SK-N-SH treated with all-trans-retinoic acid at 6 μM for 48 hours (cell line): ENCODE data around the gene SF3A1.

Experiments used
- ATAC-seq: fragments of 200-7000 bp; cut with Tn5 transposase; 3 replicates; pipeline ENCODE4 v1.9.1; 2020; ENCODE audit warnings: mild to moderate bottlenecking, moderate library complexity
- ARNTL ChIP-seq: fragments of 450-650 bp; formaldehyde crosslinking; IDR thresholded peaks from 2 replicates; pipeline ENCODE4 v1.5.0; 2020; ENCODE audit warnings: low read depth, mild to moderate bottlenecking, moderate library complexity, borderline replicate concordance
- BACH2 ChIP-seq: fragments of 250-450 bp; sonication (Bioruptor Pico); IDR thresholded peaks from 2 replicates; pipeline ENCODE4 v1.9.0; 2021; ENCODE audit warnings: mild to moderate bottlenecking, borderline replicate concordance
- CSRNP3 ChIP-seq: fragments of 250-450 bp; sonication (Bioruptor Pico); IDR thresholded peaks from 2 replicates; pipeline ENCODE4 v1.5.1; 2021; ENCODE audit warnings: mild to moderate bottlenecking, moderate library complexity
- ESRRG ChIP-seq: fragments of 250-450 bp; sonication (Bioruptor Pico); IDR thresholded peaks from 2 replicates; pipeline ENCODE4 v1.6.1; 2021; ENCODE audit warnings: mild to moderate bottlenecking
- GLIS3 ChIP-seq: fragments of 250-450 bp; sonication (Bioruptor Pico); IDR thresholded peaks from 2 replicates; pipeline ENCODE4 v1.5.0; 2020; ENCODE audit warnings: mild to moderate bottlenecking, moderate library complexity
- ISL1 ChIP-seq: fragments of 250-450 bp; sonication (Bioruptor Pico); IDR thresholded peaks from 2 replicates; pipeline ENCODE4 v2.1.2; 2022; ENCODE audit warnings: mild to moderate bottlenecking, moderate library complexity
- OSR1 ChIP-seq: fragments of 250-450 bp; sonication (Bioruptor Pico); IDR thresholded peaks from 2 replicates; pipeline ENCODE4 v1.8.0; 2022; ENCODE audit warnings: moderate library complexity, mild to moderate bottlenecking, inconsistent platforms
- POU6F1 ChIP-seq: fragments of 250-450 bp; sonication (Bioruptor Pico); IDR thresholded peaks from 2 replicates; pipeline ENCODE4 v1.8.0; 2021; ENCODE audit warnings: low read depth, mild to moderate bottlenecking, moderate library complexity, borderline replicate concordance
- PPARA ChIP-seq: fragments of 250-450 bp; sonication (Bioruptor Pico); IDR thresholded peaks from 2 replicates; pipeline ENCODE4 v1.5.0; 2020; ENCODE audit warnings: mild to moderate bottlenecking, borderline replicate concordance
- RARB ChIP-seq: fragments of 250-450 bp; sonication (Bioruptor Pico); IDR thresholded peaks from 2 replicates; pipeline ENCODE4 v1.8.0; 2021; ENCODE audit warnings: mild to moderate bottlenecking, moderate library complexity
- SNAI2 ChIP-seq: fragments of 250-450 bp; sonication (Bioruptor Pico); IDR thresholded peaks from 2 replicates; pipeline ENCODE4 v1.5.0; 2020; ENCODE audit warnings: mild to moderate bottlenecking, moderate library complexity
- TCF4 ChIP-seq: fragments of 250-450 bp; sonication (Bioruptor Pico); IDR thresholded peaks from 2 replicates; pipeline ENCODE4 v1.8.0; 2021; ENCODE audit warnings: mild to moderate bottlenecking, moderate library complexity, borderline replicate concordance
- TOX ChIP-seq: fragments of 250-450 bp; sonication (Bioruptor Pico); IDR thresholded peaks from 2 replicates; pipeline ENCODE4 v1.8.0; 2021; ENCODE audit warnings: mild to moderate bottlenecking, moderate library complexity, borderline replicate concordance
- TSHZ2 ChIP-seq: fragments of 250-450 bp; sonication (Bioruptor Pico); IDR thresholded peaks from 2 replicates; pipeline ENCODE4 v1.5.0; 2020; ENCODE audit warnings: mild to moderate bottlenecking, moderate library complexity
- ZC3H10 ChIP-seq: fragments of 250-450 bp; sonication (Bioruptor Pico); IDR thresholded peaks from 2 replicates; pipeline ENCODE4 v1.5.1; 2021; ENCODE audit warnings: mild to moderate bottlenecking, moderate library complexity
- ZFP3 ChIP-seq: fragments of 250-450 bp; sonication (Bioruptor Pico); IDR thresholded peaks from 2 replicates; pipeline ENCODE4 v1.5.0; 2020; ENCODE audit warnings: mild to moderate bottlenecking, moderate library complexity
- ZNF565 ChIP-seq: fragments of 450-650 bp; formaldehyde crosslinking; conservative IDR thresholded peaks from 2 replicates; pipeline ENCODE4 v1.5.0; 2020; ENCODE audit warnings: low read depth, mild to moderate bottlenecking, moderate library complexity
- ZNF70 ChIP-seq: fragments of 450-650 bp; formaldehyde crosslinking; IDR thresholded peaks from 2 replicates; pipeline ENCODE4 v1.5.0; 2020; ENCODE audit warnings: mild to moderate bottlenecking, moderate library complexity
- ZNF8 ChIP-seq: fragments of 450-650 bp; formaldehyde crosslinking; IDR thresholded peaks from 2 replicates; pipeline ENCODE4 v1.5.0; 2020; ENCODE audit warnings: mild to moderate bottlenecking, moderate library complexity
- TF ChIP-seq, protein P1 (sequence below): fragments of 250-450 bp; sonication (Bioruptor Pico); IDR thresholded peaks from 2 replicates; pipeline ENCODE4 v1.8.0; 2020; ENCODE audit warnings: mild to moderate bottlenecking, moderate library complexity, borderline replicate concordance
- TF ChIP-seq, protein P2 (sequence below): fragments of 250-450 bp; sonication (Bioruptor Pico); IDR thresholded peaks from 2 replicates; pipeline ENCODE4 v1.5.1; 2020; ENCODE audit warnings: low read depth, mild to moderate bottlenecking, moderate library complexity

Gene SF3A1

DNA sequence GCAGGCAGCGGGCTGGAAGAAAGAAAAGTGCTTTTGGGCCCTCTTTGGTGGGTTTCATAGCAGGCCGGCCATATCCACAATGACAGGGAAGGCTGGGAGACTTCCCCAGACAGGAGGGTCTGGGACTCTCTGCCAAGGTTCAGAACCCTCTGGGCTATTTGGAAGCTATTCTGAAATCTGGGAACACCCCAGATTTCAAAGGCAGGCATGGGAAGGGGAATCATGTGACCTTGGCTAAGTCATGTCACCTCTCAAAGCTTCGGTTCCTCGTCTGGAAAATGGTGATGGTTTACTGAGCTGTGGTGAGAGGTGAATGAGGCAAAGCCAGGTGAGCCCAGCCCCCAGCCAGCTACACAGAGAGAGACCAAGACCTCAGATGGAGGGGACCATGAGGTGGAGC lies 72.0 kb downstream of the SF3A1 start:
- ATAC-seq: no peak
- TF ChIP-seq, protein P1, sequence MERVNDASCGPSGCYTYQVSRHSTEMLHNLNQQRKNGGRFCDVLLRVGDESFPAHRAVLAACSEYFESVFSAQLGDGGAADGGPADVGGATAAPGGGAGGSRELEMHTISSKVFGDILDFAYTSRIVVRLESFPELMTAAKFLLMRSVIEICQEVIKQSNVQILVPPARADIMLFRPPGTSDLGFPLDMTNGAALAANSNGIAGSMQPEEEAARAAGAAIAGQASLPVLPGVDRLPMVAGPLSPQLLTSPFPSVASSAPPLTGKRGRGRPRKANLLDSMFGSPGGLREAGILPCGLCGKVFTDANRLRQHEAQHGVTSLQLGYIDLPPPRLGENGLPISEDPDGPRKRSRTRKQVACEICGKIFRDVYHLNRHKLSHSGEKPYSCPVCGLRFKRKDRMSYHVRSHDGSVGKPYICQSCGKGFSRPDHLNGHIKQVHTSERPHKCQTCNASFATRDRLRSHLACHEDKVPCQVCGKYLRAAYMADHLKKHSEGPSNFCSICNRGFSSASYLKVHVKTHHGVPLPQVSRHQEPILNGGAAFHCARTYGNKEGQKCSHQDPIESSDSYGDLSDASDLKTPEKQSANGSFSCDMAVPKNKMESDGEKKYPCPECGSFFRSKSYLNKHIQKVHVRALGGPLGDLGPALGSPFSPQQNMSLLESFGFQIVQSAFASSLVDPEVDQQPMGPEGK (CRISPR knock-in tag): no peak
- TF ChIP-seq ZFP3 (CRISPR knock-in tag) (no peak), TCF4 (CRISPR knock-in tag) (no peak), GLIS3 (no peak), OSR1 (CRISPR knock-in tag) (no peak), POU6F1 (no peak), SNAI2 (CRISPR knock-in tag) (no peak), TSHZ2 (CRISPR knock-in tag) (no peak), ESRRG (CRISPR knock-in tag) (no peak), TOX (no peak), ZNF565 (CRISPR knock-in tag) (no peak), RARB (no peak), ZNF70 (CRISPR knock-in tag) (no peak), ISL1 (CRISPR knock-in tag) (no peak), ARNTL (no peak)
- TF ChIP-seq, protein P2, sequence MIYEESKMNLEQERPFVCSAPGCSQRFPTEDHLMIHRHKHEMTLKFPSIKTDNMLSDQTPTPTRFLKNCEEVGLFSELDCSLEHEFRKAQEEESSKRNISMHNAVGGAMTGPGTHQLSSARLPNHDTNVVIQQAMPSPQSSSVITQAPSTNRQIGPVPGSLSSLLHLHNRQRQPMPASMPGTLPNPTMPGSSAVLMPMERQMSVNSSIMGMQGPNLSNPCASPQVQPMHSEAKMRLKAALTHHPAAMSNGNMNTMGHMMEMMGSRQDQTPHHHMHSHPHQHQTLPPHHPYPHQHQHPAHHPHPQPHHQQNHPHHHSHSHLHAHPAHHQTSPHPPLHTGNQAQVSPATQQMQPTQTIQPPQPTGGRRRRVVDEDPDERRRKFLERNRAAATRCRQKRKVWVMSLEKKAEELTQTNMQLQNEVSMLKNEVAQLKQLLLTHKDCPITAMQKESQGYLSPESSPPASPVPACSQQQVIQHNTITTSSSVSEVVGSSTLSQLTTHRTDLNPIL (CRISPR knock-in tag): no peak

GRCh38 chr22:30284172-30284571 lies 72.5 kb downstream of the SF3A1 start:
- TF ChIP-seq ESRRG (CRISPR knock-in tag) (no peak), TSHZ2 (CRISPR knock-in tag) (no peak), ZNF8 (CRISPR knock-in tag) (no peak), ZNF565 (CRISPR knock-in tag) (no peak), GLIS3 (no peak), ZFP3 (CRISPR knock-in tag) (no peak), PPARA (CRISPR knock-in tag) (no peak), ZC3H10 (CRISPR knock-in tag) (no peak), OSR1 (CRISPR knock-in tag) (no peak), CSRNP3 (CRISPR knock-in tag) (no peak), ARNTL (no peak), RARB (no peak), BACH2 (CRISPR knock-in tag) (no peak), ISL1 (CRISPR knock-in tag) (no peak), ZNF70 (CRISPR knock-in tag) (no peak), SNAI2 (CRISPR knock-in tag) (no peak), POU6F1 (no peak)
- TF ChIP-seq, protein P2 (CRISPR knock-in tag): no peak
- TF ChIP-seq, protein P1 (CRISPR knock-in tag): no peak
- ATAC-seq: no peak
